ENCODE data around the gene CEP295NL. TPM values are rescaled to one million over a fixed set of nuclear protein-coding genes. Genes with fewer than 3 reads are reported as not detected.

The CEP295NL gene
- total RNA-seq, 1 experiment from 2014 or later = 2.0 TPM

DNA sequence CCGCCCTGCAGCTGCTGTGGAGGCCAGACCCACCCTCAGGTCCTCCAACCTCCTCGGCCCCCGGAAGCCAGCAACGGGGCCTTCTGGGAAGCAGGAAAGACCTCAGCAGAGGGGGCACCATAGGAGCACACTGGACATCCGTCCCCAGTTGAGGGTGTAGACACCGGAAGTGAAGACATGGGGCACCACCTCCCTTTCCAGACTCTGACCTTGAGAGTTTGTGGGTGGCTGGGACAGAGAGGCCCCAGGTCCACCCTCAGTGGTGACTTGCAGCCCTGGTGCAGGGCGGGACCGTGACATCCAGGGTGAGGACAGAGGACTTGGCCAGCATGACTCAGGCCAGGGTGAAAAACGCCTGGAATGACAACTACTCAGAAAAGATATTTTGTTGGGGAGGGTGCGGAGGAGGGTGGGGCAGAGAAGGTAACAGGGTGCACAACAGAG, 19.9 kb downstream of the CEP295NL start:
- peaks cover 40% of the 10 kb centered on the region for H3K4me1 ChIP-seq
- no peak overlapping the region for H3K4me3 ChIP-seq (ENCODE audit: low read depth, low read length)

DNA sequence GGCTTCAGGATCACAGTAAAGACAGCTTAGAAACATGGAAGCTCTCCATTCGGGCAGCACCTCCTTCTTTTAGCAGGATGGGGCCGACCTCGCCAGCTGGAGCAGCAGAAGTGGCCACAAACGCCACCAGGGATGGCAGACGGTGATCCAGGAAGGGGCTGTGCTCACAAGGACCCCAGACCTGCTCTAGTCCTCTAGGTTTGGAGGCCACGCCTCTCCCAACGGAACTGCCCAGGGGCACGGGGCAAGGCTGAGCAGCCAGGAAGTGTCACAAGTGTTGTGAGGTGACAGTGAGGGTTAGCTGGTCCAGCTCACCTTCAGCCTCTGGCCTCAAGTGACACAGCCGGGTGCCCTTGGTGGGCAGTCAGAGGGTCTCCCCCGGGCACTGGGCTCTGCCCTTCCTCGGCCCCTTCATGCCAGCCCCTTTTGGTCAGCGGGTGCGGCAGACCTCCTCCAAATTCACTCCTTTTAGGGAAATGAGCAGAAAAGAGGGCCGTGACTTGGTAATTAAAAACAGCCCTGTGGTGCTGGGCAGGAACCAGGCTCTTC, 20.4 kb downstream of the CEP295NL start:
- TF ChIP-seq, protein P1, sequence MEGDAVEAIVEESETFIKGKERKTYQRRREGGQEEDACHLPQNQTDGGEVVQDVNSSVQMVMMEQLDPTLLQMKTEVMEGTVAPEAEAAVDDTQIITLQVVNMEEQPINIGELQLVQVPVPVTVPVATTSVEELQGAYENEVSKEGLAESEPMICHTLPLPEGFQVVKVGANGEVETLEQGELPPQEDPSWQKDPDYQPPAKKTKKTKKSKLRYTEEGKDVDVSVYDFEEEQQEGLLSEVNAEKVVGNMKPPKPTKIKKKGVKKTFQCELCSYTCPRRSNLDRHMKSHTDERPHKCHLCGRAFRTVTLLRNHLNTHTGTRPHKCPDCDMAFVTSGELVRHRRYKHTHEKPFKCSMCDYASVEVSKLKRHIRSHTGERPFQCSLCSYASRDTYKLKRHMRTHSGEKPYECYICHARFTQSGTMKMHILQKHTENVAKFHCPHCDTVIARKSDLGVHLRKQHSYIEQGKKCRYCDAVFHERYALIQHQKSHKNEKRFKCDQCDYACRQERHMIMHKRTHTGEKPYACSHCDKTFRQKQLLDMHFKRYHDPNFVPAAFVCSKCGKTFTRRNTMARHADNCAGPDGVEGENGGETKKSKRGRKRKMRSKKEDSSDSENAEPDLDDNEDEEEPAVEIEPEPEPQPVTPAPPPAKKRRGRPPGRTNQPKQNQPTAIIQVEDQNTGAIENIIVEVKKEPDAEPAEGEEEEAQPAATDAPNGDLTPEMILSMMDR (IDR thresholded peaks at IDR 0.05; ENCODE audit: insufficient read depth in 1 of 2, low read depth in 1 of 2, low read length in 1 of 2, severe bottlenecking in 1 of 2, unreplicated experiment in 1 of 2) = no peak
- ChIA-PET CTCF (interaction anchor here (0.6 to 2.2 kb wide), 2 partner anchors 17 to 44 kb away, joined by 3 to 12 read pairs; no protein-coding TSS in a partner anchor), POLR2A (no interaction called here)
- Histone ChIP-seq H3K9me3 (no peaks in the 10 kb centered on the region), H3K27me3 (replicated peaks; ENCODE audit: control insufficient read depth, insufficient read depth, low read length) (no peaks in the 10 kb centered on the region), H3K36me3 (ENCODE audit: control insufficient read depth, insufficient read depth, low read length) (no peaks in the 10 kb centered on the region; the same call in 1 of the 2 replicates), H3K4me1 (peaks cover 40% of the 10 kb centered on the region), H3K4me3 (ENCODE audit: low read depth, low read length) (no peak overlapping the region)
- peak overlapping the region; percentile 96 for H3K27ac Mint-ChIP-seq (ENCODE audit: unreplicated experiment)
- H3K36me3 Mint-ChIP-seq (ENCODE audit: insufficient read depth, unreplicated experiment) = peaks cover 46% of the 10 kb centered on the region
- H3K4me3 Mint-ChIP-seq (ENCODE audit: unreplicated experiment) = peak overlapping the region; percentile 68
- no peaks in the 10 kb centered on the region for H3K27me3 Mint-ChIP-seq (ENCODE audit: insufficient read depth, unreplicated experiment)
- peak in 1 of 2 experiments; percentile 30 for DNase-seq
- intact Hi-C loops (cut with micrococcal nuclease; ENCODE audit: unreplicated experiment) = loop anchor here (1.0 to 2.0 kb wide), 4 partner anchors 17 to 80 kb away; partner anchors contain the start of gene TIMP2
- H3K9me3 Mint-ChIP-seq (ENCODE audit: unreplicated experiment) = no peaks in the 10 kb centered on the region
- BruUV-seq (replicated peaks) = TSS peak; percentile 89
- peaks cover 19% of the 10 kb centered on the region for H3K4me1 Mint-ChIP-seq (ENCODE audit: low read depth, unreplicated experiment)

More for the DNA sequence above, 19.9 kb downstream of the CEP295NL start:
- H3K36me3 ChIP-seq (ENCODE audit: control insufficient read depth, insufficient read depth, low read length) = no peaks in the 10 kb centered on the region; the same call in 1 of the 2 replicates
- no peaks in the 10 kb centered on the region for H3K9me3 ChIP-seq
- no peaks in the 10 kb centered on the region for H3K9me3 Mint-ChIP-seq (ENCODE audit: unreplicated experiment)
- intact Hi-C loops (cut with micrococcal nuclease; ENCODE audit: unreplicated experiment) = loop anchor here (1.0 to 2.0 kb wide), 4 partner anchors 16 to 79 kb away; partner anchors contain the start of gene TIMP2
- H3K4me1 Mint-ChIP-seq (ENCODE audit: low read depth, unreplicated experiment) = peaks cover 19% of the 10 kb centered on the region
- BruUV-seq (replicated peaks) = no TSS peak
- POLR2A ChIA-PET = interaction anchor here (0.5 to 1.3 kb wide), 3 partner anchors 16 to 58 kb away, joined by 4 to 6 read pairs (median 6); no protein-coding TSS in a partner anchor
- TF ChIP-seq, protein P1 (IDR thresholded peaks at IDR 0.05; ENCODE audit: insufficient read depth in 1 of 2, low read depth in 1 of 2, low read length in 1 of 2, severe bottlenecking in 1 of 2, unreplicated experiment in 1 of 2) = no peak
- H3K27ac Mint-ChIP-seq (ENCODE audit: unreplicated experiment) = peak overlapping the region; percentile 96
- no peaks in the 10 kb centered on the region for H3K27me3 Mint-ChIP-seq (ENCODE audit: insufficient read depth, unreplicated experiment)
- H3K4me3 Mint-ChIP-seq (ENCODE audit: unreplicated experiment) = peak overlapping the region; percentile 68
- peak in 1 of 2 experiments; percentile 91 for DNase-seq
- peaks cover 50% of the 10 kb centered on the region for H3K36me3 Mint-ChIP-seq (ENCODE audit: insufficient read depth, unreplicated experiment)
- CTCF ChIA-PET = interaction anchor here (0.7 to 2.2 kb wide), 4 partner anchors 16 to 88 kb away, joined by 3 to 13 read pairs (median 8); no protein-coding TSS in a partner anchor
- no peaks in the 10 kb centered on the region for H3K27me3 ChIP-seq (replicated peaks; ENCODE audit: control insufficient read depth, insufficient read depth, low read length)

DNA sequence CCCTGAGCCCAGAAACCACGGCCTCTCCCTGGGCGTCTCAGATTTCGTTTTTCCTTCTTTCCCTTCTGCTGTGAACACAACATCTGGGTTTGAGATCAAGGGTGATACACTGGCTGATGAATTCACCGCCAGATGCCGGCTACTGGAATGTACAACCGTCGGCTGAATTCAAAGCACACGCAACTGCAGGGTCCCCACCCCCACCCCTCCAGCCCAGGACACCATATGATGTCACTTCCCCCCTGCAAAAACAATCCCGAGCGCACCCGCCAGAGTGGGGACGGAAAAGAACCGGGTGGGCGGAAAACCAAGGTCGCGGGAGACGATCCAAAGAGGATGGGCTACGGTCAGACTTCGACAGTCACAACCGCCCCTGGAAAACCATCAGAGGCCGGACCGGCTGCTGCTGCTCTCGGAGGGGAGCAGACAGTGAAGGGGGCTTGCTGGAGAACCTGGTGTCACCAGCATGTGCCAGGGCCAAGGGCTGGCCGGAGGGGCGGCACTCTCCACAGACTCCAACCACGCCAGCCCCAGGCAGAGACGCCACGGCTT, 23.3 kb downstream of the CEP295NL start:
- intact Hi-C loops (cut with micrococcal nuclease; ENCODE audit: unreplicated experiment) = no loop called here
- CTCF ChIA-PET = no interaction called here
- H3K4me3 Mint-ChIP-seq (ENCODE audit: unreplicated experiment) = no peak overlapping the region

More for the DNA sequence above, 23.3 kb downstream of the CEP295NL start:
- Mint-ChIP-seq H3K27ac (ENCODE audit: unreplicated experiment) (no peak overlapping the region), H3K27me3 (ENCODE audit: insufficient read depth, unreplicated experiment) (no peaks in the 10 kb centered on the region), H3K4me1 (ENCODE audit: low read depth, unreplicated experiment) (peaks cover 23% of the 10 kb centered on the region), H3K36me3 (ENCODE audit: insufficient read depth, unreplicated experiment) (peaks cover 49% of the 10 kb centered on the region), H3K9me3 (ENCODE audit: unreplicated experiment) (no peaks in the 10 kb centered on the region)
- BruUV-seq (replicated peaks) = no TSS peak
- peaks cover 30% of the 10 kb centered on the region for H3K4me1 ChIP-seq
- H3K36me3 ChIP-seq (ENCODE audit: control insufficient read depth, insufficient read depth, low read length) = no peaks in the 10 kb centered on the region; the same call in 1 of the 2 replicates
- POLR2A ChIA-PET = no interaction called here
- no peak overlapping the region for H3K4me3 ChIP-seq (ENCODE audit: low read depth, low read length)
- DNase-seq = no peak
- TF ChIP-seq, protein P1 (IDR thresholded peaks at IDR 0.05; ENCODE audit: insufficient read depth in 1 of 2, low read depth in 1 of 2, low read length in 1 of 2, severe bottlenecking in 1 of 2, unreplicated experiment in 1 of 2) = no peak
- H3K27me3 ChIP-seq (replicated peaks; ENCODE audit: control insufficient read depth, insufficient read depth, low read length) = no peaks in the 10 kb centered on the region
- H3K9me3 ChIP-seq = no peaks in the 10 kb centered on the region
